ENCODE results near the gene SCMH1. TPM values are rescaled to one million over a fixed set of nuclear protein-coding genes. Genes with fewer than 3 reads are reported as not detected.

The SCMH1 gene
- total RNA-seq, 1 experiment from 2014 or later: 39.5 TPM

DNA sequence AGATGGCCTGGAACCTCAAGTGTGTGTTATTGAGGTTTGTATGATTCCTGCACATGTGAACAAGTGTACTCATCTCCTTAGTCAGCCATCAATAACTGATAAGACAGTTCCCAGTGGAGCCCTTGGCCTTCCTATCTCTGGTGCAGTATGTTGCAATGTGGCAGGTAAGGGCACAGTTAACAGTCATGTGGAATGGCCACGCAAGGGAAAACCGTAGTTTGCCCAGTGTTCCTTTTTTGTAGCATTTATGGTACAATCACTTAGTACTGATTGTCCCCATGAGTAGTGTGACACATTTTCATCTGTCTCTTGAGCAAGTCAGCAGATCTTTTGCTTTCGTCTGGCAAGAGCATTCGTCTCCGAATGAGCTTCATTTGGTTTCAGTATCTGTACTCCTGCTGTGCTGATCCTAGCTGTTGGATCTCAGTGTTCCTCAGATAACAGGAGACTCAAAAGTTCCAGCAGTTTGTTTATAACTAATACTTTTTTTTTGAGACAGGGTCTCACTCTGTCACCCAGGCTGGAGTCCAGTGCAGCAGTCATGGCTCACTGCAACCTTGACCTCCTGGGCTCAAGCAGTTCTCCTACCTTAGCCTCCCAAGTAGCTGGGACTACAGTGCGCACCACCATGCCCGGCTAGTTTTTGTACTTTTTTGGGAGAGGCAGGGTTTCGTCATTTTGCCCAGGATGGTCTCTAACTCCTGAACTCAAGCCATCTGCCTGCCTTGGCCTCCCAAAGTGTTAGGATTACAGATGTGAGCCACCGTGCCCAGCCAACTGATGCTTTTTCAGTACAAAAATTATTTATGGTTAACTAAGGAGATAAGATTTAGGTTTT, 254.4 kb downstream of the SCMH1 start:
- H3K27ac ChIP-seq: no peak overlapping the region
- H3K4me3 ChIP-seq: no peak overlapping the region
- POLR2A ChIA-PET (ENCODE audit: unreplicated experiment): interaction anchor here (0.6 kb wide), 1 partner anchor 27 kb away, joined by 3 read pairs; no protein-coding TSS in a partner anchor
- CTCF ChIA-PET: no interaction called here
- H3K27me3 ChIP-seq (ENCODE audit: insufficient read depth, low read depth): no peaks in the 10 kb centered on the region
- H2AFZ ChIP-seq: no peak overlapping the region
- TF ChIP-seq, protein P1, sequence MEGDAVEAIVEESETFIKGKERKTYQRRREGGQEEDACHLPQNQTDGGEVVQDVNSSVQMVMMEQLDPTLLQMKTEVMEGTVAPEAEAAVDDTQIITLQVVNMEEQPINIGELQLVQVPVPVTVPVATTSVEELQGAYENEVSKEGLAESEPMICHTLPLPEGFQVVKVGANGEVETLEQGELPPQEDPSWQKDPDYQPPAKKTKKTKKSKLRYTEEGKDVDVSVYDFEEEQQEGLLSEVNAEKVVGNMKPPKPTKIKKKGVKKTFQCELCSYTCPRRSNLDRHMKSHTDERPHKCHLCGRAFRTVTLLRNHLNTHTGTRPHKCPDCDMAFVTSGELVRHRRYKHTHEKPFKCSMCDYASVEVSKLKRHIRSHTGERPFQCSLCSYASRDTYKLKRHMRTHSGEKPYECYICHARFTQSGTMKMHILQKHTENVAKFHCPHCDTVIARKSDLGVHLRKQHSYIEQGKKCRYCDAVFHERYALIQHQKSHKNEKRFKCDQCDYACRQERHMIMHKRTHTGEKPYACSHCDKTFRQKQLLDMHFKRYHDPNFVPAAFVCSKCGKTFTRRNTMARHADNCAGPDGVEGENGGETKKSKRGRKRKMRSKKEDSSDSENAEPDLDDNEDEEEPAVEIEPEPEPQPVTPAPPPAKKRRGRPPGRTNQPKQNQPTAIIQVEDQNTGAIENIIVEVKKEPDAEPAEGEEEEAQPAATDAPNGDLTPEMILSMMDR (conservative IDR thresholded peaks at IDR 0.05): no peak
- no peak for TF ChIP-seq EZH2 (IDR thresholded peaks at IDR 0.05; ENCODE audit: low read depth)
- no peak for DNase-seq
- H3K36me3 ChIP-seq (ENCODE audit: low read depth): peaks cover 86% of the 10 kb centered on the region
- BruUV-seq (replicated peaks): no TSS peak
- intact Hi-C loops (cut with micrococcal nuclease; ENCODE audit: unreplicated experiment): no loop called here
- no peaks in the 10 kb centered on the region for H3K4me1 ChIP-seq (replicated peaks; ENCODE audit: insufficient read depth)
- no peaks in the 10 kb centered on the region for H3K9me2 ChIP-seq (ENCODE audit: insufficient read depth)
- H3K4me2 ChIP-seq: no peak overlapping the region
- peaks cover 33% of the 10 kb centered on the region for H3K79me2 ChIP-seq (ENCODE audit: low read depth)
- H3K9me3 ChIP-seq (ENCODE audit: insufficient read depth, low read depth): no peaks in the 10 kb centered on the region
- peaks cover 12% of the 10 kb centered on the region; the same call in 1 of the 2 replicates for H3F3A ChIP-seq (ENCODE audit: insufficient read depth, low read depth)
- H4K20me1 ChIP-seq (ENCODE audit: insufficient read depth): peaks cover 13% of the 10 kb centered on the region; the same call in 1 of the 2 replicates

DNA sequence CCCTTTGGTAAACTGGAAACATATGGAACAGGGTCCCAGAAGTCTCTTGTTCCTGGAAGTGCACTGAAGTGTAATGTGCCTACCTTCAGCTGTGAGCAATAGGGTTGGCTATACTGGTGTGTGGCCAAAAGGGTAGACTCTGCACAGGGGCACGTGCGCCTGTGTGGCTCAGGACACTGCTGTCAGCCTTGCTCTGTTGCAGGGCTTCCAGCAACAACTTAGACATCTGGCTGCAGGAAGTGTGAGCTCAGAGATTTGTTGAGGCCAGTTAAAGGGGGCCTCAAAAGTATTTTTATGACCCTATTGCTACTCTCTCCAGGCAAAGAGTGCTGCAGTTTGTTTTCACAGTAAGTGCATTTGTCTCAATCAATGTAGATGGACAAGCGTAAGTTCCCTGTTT, 255.2 kb downstream of the SCMH1 start:
- Histone ChIP-seq H3K9me2 (ENCODE audit: insufficient read depth) (no peaks in the 10 kb centered on the region), H3K79me2 (ENCODE audit: low read depth) (peaks cover 40% of the 10 kb centered on the region), H2AFZ (no peak overlapping the region), H3K4me1 (replicated peaks; ENCODE audit: insufficient read depth) (peaks cover 2% of the 10 kb centered on the region; the same call in 1 of the 2 replicates), H3K27me3 (ENCODE audit: insufficient read depth, low read depth) (no peaks in the 10 kb centered on the region), H3K36me3 (ENCODE audit: low read depth) (peaks cover 81% of the 10 kb centered on the region), H3K9me3 (ENCODE audit: insufficient read depth, low read depth) (no peaks in the 10 kb centered on the region), H3K27ac (no peak overlapping the region), H3F3A (ENCODE audit: insufficient read depth, low read depth) (peaks cover 12% of the 10 kb centered on the region; the same call in 1 of the 2 replicates), H3K4me2 (no peak overlapping the region), H3K4me3 (no peak overlapping the region), H4K20me1 (ENCODE audit: insufficient read depth) (peaks cover 20% of the 10 kb centered on the region)
- no peak for TF ChIP-seq EZH2 (IDR thresholded peaks at IDR 0.05; ENCODE audit: low read depth)
- TF ChIP-seq, protein P1 (conservative IDR thresholded peaks at IDR 0.05): no peak
- DNase-seq: no peak
- intact Hi-C loops (cut with micrococcal nuclease; ENCODE audit: unreplicated experiment): no loop called here
- ChIA-PET CTCF (no interaction called here), POLR2A (ENCODE audit: unreplicated experiment) (no interaction called here)
- no TSS peak for BruUV-seq (replicated peaks)

DNA sequence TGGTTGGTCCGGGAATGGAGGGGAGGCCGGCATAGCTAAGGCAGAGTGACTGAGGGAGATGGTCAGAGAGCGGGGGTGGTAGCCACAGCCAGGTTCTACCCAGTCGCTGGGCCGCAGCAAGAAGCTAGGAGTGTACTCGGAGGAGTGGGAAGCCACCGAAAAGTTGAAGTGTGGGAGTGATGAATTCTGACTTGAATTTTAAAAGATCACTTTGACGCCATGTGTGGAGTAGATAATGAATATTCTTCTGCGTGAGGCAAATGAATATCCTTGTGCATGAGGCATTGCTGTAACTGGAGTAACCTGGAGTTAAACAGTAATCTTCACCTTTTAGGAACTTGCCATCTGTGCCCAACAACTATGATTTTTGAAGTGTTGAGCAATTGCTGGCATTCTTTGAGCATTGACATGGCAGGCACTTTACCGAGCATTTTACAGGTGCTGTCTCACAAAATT, 255.8 kb downstream of the SCMH1 start:
- Histone ChIP-seq H3K27ac (no peak overlapping the region), H3K4me3 (no peak overlapping the region), H3K79me2 (ENCODE audit: low read depth) (peaks cover 46% of the 10 kb centered on the region), H3F3A (ENCODE audit: insufficient read depth, low read depth) (peaks cover 12% of the 10 kb centered on the region; the same call in 1 of the 2 replicates), H3K4me2 (no peak overlapping the region), H3K27me3 (ENCODE audit: insufficient read depth, low read depth) (no peaks in the 10 kb centered on the region), H3K9me2 (ENCODE audit: insufficient read depth) (no peaks in the 10 kb centered on the region), H3K36me3 (ENCODE audit: low read depth) (peaks cover 77% of the 10 kb centered on the region), H3K4me1 (replicated peaks; ENCODE audit: insufficient read depth) (peaks cover 8% of the 10 kb centered on the region), H3K9me3 (ENCODE audit: insufficient read depth, low read depth) (no peaks in the 10 kb centered on the region), H4K20me1 (ENCODE audit: insufficient read depth) (peaks cover 24% of the 10 kb centered on the region), H2AFZ (no peak overlapping the region)
- ChIA-PET POLR2A (ENCODE audit: unreplicated experiment) (interaction anchor here (0.6 kb wide), 1 partner anchor 8 kb away, joined by 4 read pairs; no protein-coding TSS in a partner anchor), CTCF (no interaction called here)
- intact Hi-C loops (cut with micrococcal nuclease; ENCODE audit: unreplicated experiment): no loop called here
- DNase-seq: no peak
- no peak for TF ChIP-seq EZH2 (IDR thresholded peaks at IDR 0.05; ENCODE audit: low read depth)
- TF ChIP-seq, protein P1 (conservative IDR thresholded peaks at IDR 0.05): no peak
- BruUV-seq (replicated peaks): no TSS peak
